A673 (cell line): ENCODE data around the gene EFNA5. TPM values are rescaled to one million over a fixed set of nuclear protein-coding genes. Genes with fewer than 3 reads are reported as not detected.

ENCODE experiments used
- BruUV-seq: library from RNA; stranded (reverse); fragments of 400-500 nt; replicated peaks from 2 replicates; lab custom pipeline; 2021; lab: Mats Ljungman, UMichigan
- CTCF ChIA-PET: fragments of 300-600 bp; sonication (Branson Sonifier 250); formaldehyde crosslinking; loops from one replicate; lab custom pipeline; 2022; ENCODE audit warnings: antibody characterized with exemption; lab: Charles Lee
- POLR2A ChIA-PET: fragments of 300-600 bp; sonication (Branson Sonifier 250); formaldehyde crosslinking; loops from one replicate; lab custom pipeline; 2022; ENCODE audit warnings: antibody characterized with exemption; ENCODE audit not compliant: low non-redundant PET; lab: Charles Lee
- DNase-seq: peaks from one replicate; pipeline ENCODE4 v3.0.0-alpha.2; 2015; ENCODE audit warnings: low spot score
- H3K27ac ChIP-seq: fragments of 200-600 bp; sonication (generic); 2 replicates; pipeline ENCODE4 v1.5.1; 2016; ENCODE audit warnings: mixed run types, low read depth, mild to moderate bottlenecking, mixed read lengths, antibody characterized with exemption, low read length; ENCODE audit not compliant: poor library complexity, severe bottlenecking
- H3K27me3 ChIP-seq: fragments of 200-600 bp; sonication (generic); replicated peaks from 2 replicates; pipeline ENCODE4 v1.6.1; 2017; ENCODE audit warnings: mixed run types, low read depth, mild to moderate bottlenecking, mixed read lengths, antibody characterized with exemption, low read length; ENCODE audit not compliant: insufficient read depth, poor library complexity
- H3K36me3 ChIP-seq: fragments of 200-600 bp; sonication (generic); 2 replicates; pipeline ENCODE4 v1.6.1; 2016; ENCODE audit warnings: mixed run types, mild to moderate bottlenecking, mixed read lengths, antibody characterized with exemption, low read length; ENCODE audit not compliant: insufficient read depth, poor library complexity, severe bottlenecking
- H3K4me1 ChIP-seq: fragments of 200-600 bp; sonication (generic); 2 replicates; pipeline ENCODE4 v1.6.1; 2017; ENCODE audit warnings: mixed run types, mild to moderate bottlenecking, mixed read lengths, antibody characterized with exemption, low read length; ENCODE audit not compliant: insufficient read depth, poor library complexity, severe bottlenecking
- H3K4me3 ChIP-seq: fragments of 200-600 bp; sonication (generic); 2 replicates; pipeline ENCODE4 v1.5.1; 2016; ENCODE audit warnings: low read depth, mixed run types, mild to moderate bottlenecking, mixed read lengths, low read length; ENCODE audit not compliant: poor library complexity, severe bottlenecking
- H3K9me3 ChIP-seq: fragments of 200-600 bp; sonication (generic); 2 replicates; pipeline ENCODE4 v1.6.1; 2016; ENCODE audit warnings: mixed run types, low read depth, mild to moderate bottlenecking, mixed read lengths, antibody characterized with exemption, low read length; ENCODE audit not compliant: poor library complexity, severe bottlenecking
- CTCF ChIP-seq: fragments of 300-800, 200-600 bp; sonication (generic); conservative IDR thresholded peaks from 2 replicates; pipeline ENCODE4 v1.5.1; 2017; ENCODE audit warnings: low read depth, mild to moderate bottlenecking, antibody characterized with exemption, low read length, moderate library complexity, mixed read lengths
- EZH2 ChIP-seq: fragments of 200-600 bp; sonication (generic); IDR thresholded peaks from 2 replicates; pipeline ENCODE4 v1.6.1; 2017; ENCODE audit warnings: borderline replicate concordance, low read depth, mild to moderate bottlenecking, mixed read lengths, antibody characterized with exemption, low read length; ENCODE audit not compliant: poor library complexity, severe bottlenecking
- intact Hi-C: fragments of 100-400 bp; cut with micrococcal nuclease; formaldehyde crosslinking; loops from one replicate; pipeline ENCODE4 v1.10.0; 2022; ENCODE audit not compliant: unreplicated experiment
- total RNA-seq: library from RNA; stranded (reverse); gene quantifications from 2 replicates; pipeline ENCODE4 v1.2.3, GENCODE V29; 2021

EFNA5 gene
- total RNA-seq, 1 experiment from 2014 or later = 16.7 TPM

GRCh38 chr5:107698286-107698685, 27.5 kb upstream of the EFNA5 start:
- intact Hi-C loops = no loop called here
- CTCF ChIA-PET = no interaction called here

GRCh38 chr5:107696498-107696897, 25.8 kb upstream of the EFNA5 start:
- peaks cover 3% of the 10 kb centered on the region for H3K27me3 ChIP-seq
- CTCF ChIA-PET = no interaction called here
- peaks cover 3% of the 10 kb centered on the region for H3K9me3 ChIP-seq
- no peak for DNase-seq
- H3K36me3 ChIP-seq = no peaks in the 10 kb centered on the region
- no peaks in the 10 kb centered on the region for H3K4me1 ChIP-seq
- no TSS peak for BruUV-seq
- intact Hi-C loops = no loop called here
- POLR2A ChIA-PET = no interaction called here
- H3K27ac ChIP-seq = no peak overlapping the region
- no peak overlapping the region for H3K4me3 ChIP-seq
- no peak for TF ChIP-seq CTCF
- TF ChIP-seq EZH2 = no peak

More at GRCh38 chr5:107698286-107698685, 27.5 kb upstream of the EFNA5 start:
- POLR2A ChIA-PET = no interaction called here
- DNase-seq = no peak
- Histone ChIP-seq H3K9me3 (no peaks in the 10 kb centered on the region), H3K4me3 (no peak overlapping the region), H3K4me1 (no peaks in the 10 kb centered on the region), H3K36me3 (no peaks in the 10 kb centered on the region), H3K27ac (no peak overlapping the region), H3K27me3 (peaks cover 5% of the 10 kb centered on the region)
- no TSS peak for BruUV-seq
- no peak for TF ChIP-seq EZH2
- TF ChIP-seq CTCF = no peak

- no TSS peak for BruUV-seq
- Histone ChIP-seq H3K9me3 (peaks cover 3% of the 10 kb centered on the region), H3K36me3 (no peaks in the 10 kb centered on the region), H3K27ac (no peak overlapping the region), H3K4me1 (no peaks in the 10 kb centered on the region), H3K27me3 (no peaks in the 10 kb centered on the region), H3K4me3 (no peak overlapping the region)
- no peak for TF ChIP-seq EZH2
- TF ChIP-seq CTCF = no peak
- no peak for DNase-seq
- ChIA-PET POLR2A (no interaction called here), CTCF (no interaction called here)
- intact Hi-C loops = no loop called here
Measured at GRCh38 chr5:107696080-107696479, 25.3 kb upstream of the EFNA5 start.
